SK-N-SH (cell line): ENCODE data around the gene ESPL1. TPM values are rescaled to one million over a fixed set of nuclear protein-coding genes. Genes with fewer than 3 reads are reported as not detected.

Experiments
- CTCF ChIA-PET: fragments of 300-600, 350-600 bp; formaldehyde crosslinking; extraction: SDS; loops from one replicate; lab custom pipeline; 2021; lab: Yijun Ruan, JAX
- POLR2A ChIA-PET: fragments of 350-600 bp; sonication (Branson Sonifier 250); formaldehyde crosslinking; extraction: SDS; loops from one replicate; lab custom pipeline; 2020; ENCODE audit warnings: antibody characterized with exemption, inconsistent platforms; lab: Yijun Ruan, JAX
- DNase-seq: peaks from one replicate; pipeline ENCODE4 v3.0.0; 2012
- H2AFZ ChIP-seq: fragments of 200-600 bp; sonication (generic); 2 replicates; pipeline ENCODE4 v1.8.1; 2016; ENCODE audit warnings: antibody characterized with exemption, mild to moderate bottlenecking, low read depth
- H3F3A ChIP-seq: fragments of 200-600 bp; sonication (generic); replicated peaks from 2 replicates; pipeline ENCODE3; 2016; ENCODE audit warnings: antibody characterized with exemption, mild to moderate bottlenecking; ENCODE audit not compliant: insufficient read depth
- H3K27ac ChIP-seq, 2 experiments: fragments of 200-500 bp in 1 of 2; fragments of 200-600 bp in 1 of 2; sonication (Bioruptor generic) in 1 of 2; sonication (generic), shearing (Covaris generic) in 1 of 2; 2 replicates each; pipeline versions ENCODE4 v1.5.1 to v1.6.1; 2014 to 2016; ENCODE audit warnings: low read depth in 2 of 2, inconsistent platforms in 1 of 2, low read length in 1 of 2, mild to moderate bottlenecking in 1 of 2, mixed read lengths in 1 of 2
- H3K27me3 ChIP-seq: fragments of 200-600 bp; sonication (generic), shearing (Covaris generic); 2 replicates; pipeline ENCODE4 v1.6.1; 2016; ENCODE audit warnings: mixed run types; ENCODE audit not compliant: insufficient read depth
- H3K36me3 ChIP-seq, 2 experiments: fragments of 200-500 bp in 1 of 2; fragments of 200-600 bp in 1 of 2; sonication (Bioruptor generic) in 1 of 2; sonication (generic) in 1 of 2; replicated peaks in 1 of 2; 2 replicates each; pipeline versions ENCODE3 to v1.5.1; 2014 to 2016; ENCODE audit warnings: low read length in 1 of 2, mild to moderate bottlenecking in 1 of 2; ENCODE audit not compliant: insufficient read depth in 2 of 2, control insufficient read depth in 1 of 2
- H3K4me1 ChIP-seq, 2 experiments: fragments of 200-500 bp in 1 of 2; fragments of 200-600 bp in 1 of 2; sonication (Bioruptor generic) in 1 of 2; sonication (generic), shearing (Covaris generic) in 1 of 2; 2 replicates each; pipeline versions ENCODE4 v1.5.1 to v1.6.1; 2014 to 2016; ENCODE audit warnings: low read depth in 1 of 2, low read length in 1 of 2, mixed run types in 1 of 2; ENCODE audit not compliant: insufficient read depth in 2 of 2, control insufficient read depth in 1 of 2
- H3K4me2 ChIP-seq: fragments of 200-600 bp; sonication (generic), shearing (Covaris generic); 2 replicates; pipeline ENCODE4 v1.6.1; 2017; ENCODE audit warnings: mixed run types
- H3K4me3 ChIP-seq, 2 experiments: fragments of 200-500 bp in 1 of 2; fragments of 200-600 bp in 1 of 2; sonication (Bioruptor generic) in 1 of 2; sonication (generic), shearing (Covaris generic) in 1 of 2; 2 replicates each; pipeline versions ENCODE4 v1.5.1 to v1.8.1; 2014 to 2016; ENCODE audit warnings: low read depth in 2 of 2, inconsistent platforms in 1 of 2, low read length in 1 of 2, mild to moderate bottlenecking in 1 of 2, mixed read lengths in 1 of 2, moderate library complexity in 1 of 2
- H3K79me2 ChIP-seq: fragments of 200-600 bp; sonication (generic); 2 replicates; pipeline ENCODE4 v1.8.1; 2017; ENCODE audit warnings: mild to moderate bottlenecking; ENCODE audit not compliant: insufficient read depth
- H3K9ac ChIP-seq: fragments of 200-600 bp; sonication (generic); 2 replicates; pipeline ENCODE4 v1.6.1; 2017; ENCODE audit warnings: mixed run types
- H3K9me2 ChIP-seq: fragments of 200-600 bp; sonication (generic); 2 replicates; pipeline ENCODE4 v1.6.1; 2017; ENCODE audit warnings: mixed run types
- H3K9me3 ChIP-seq: fragments of 200-600 bp; sonication (generic); 2 replicates; pipeline ENCODE4 v1.6.1; 2017; ENCODE audit warnings: mixed run types, mild to moderate bottlenecking, moderate library complexity
- H4K20me1 ChIP-seq: fragments of 200-600 bp; sonication (generic); 2 replicates; pipeline ENCODE4 v1.6.1; 2017; ENCODE audit warnings: mild to moderate bottlenecking, mixed run types; ENCODE audit not compliant: insufficient read depth
- CTCF ChIP-seq: fragments of 200-600 bp; sonication (generic); IDR thresholded peaks from 2 replicates; pipeline ENCODE4 v1.6.1; 2017; ENCODE audit warnings: antibody characterized with exemption, mild to moderate bottlenecking, moderate library complexity
- EZH2phosphoT487 ChIP-seq: fragments of 200-600 bp; sonication (generic); IDR thresholded peaks from 2 replicates; pipeline ENCODE4 v1.6.1; 2017; ENCODE audit warnings: low read depth, mixed run types, mild to moderate bottlenecking, antibody characterized with exemption, moderate library complexity, borderline replicate concordance
- FOSL2 ChIP-seq: IDR thresholded peaks from 2 replicates; pipeline ENCODE4 v1.4.0; 2012; ENCODE audit warnings: low read depth, mild to moderate bottlenecking, moderate library complexity, borderline replicate concordance
- FOXJ3 ChIP-seq: sonication (generic); formaldehyde crosslinking; IDR thresholded peaks from 2 replicates; pipeline ENCODE4 v1.5.1; 2020; ENCODE audit warnings: mild to moderate bottlenecking, missing genetic modification reagents
- GABPA ChIP-seq: IDR thresholded peaks from 2 replicates; pipeline ENCODE4 v1.4.0; 2012; ENCODE audit warnings: low read depth, mild to moderate bottlenecking
- JUND ChIP-seq: IDR thresholded peaks from 2 replicates; pipeline ENCODE4 v1.4.0; 2012
- MAX ChIP-seq: IDR thresholded peaks from 2 replicates; pipeline ENCODE4 v1.4.0; 2012; ENCODE audit warnings: low read depth
- MXI1 ChIP-seq: IDR thresholded peaks from 2 replicates; pipeline ENCODE4 v1.6.1; 2012; ENCODE audit warnings: mild to moderate bottlenecking, low read depth, low read length, improper control_type of control experiment
- POLR2AphosphoS5 ChIP-seq: IDR thresholded peaks from 2 replicates; pipeline ENCODE4 v1.6.1; 2012; ENCODE audit warnings: low read depth, low read length
- RAD21 ChIP-seq: IDR thresholded peaks from 2 replicates; pipeline ENCODE4 v1.6.1; 2012; ENCODE audit warnings: mild to moderate bottlenecking, low read length
- RCOR1 ChIP-seq: fragments of 150-350 bp; IDR thresholded peaks from 2 replicates; pipeline ENCODE4 v1.6.1; 2017; ENCODE audit warnings: antibody characterized with exemption, low read length
- SIN3A ChIP-seq: IDR thresholded peaks from 2 replicates; pipeline ENCODE4 v1.6.1; 2012; ENCODE audit warnings: low read depth, mild to moderate bottlenecking, low read length, moderate library complexity, borderline replicate concordance
- SMC3 ChIP-seq: IDR thresholded peaks from 2 replicates; pipeline ENCODE4 v1.6.1; 2012; ENCODE audit warnings: low read depth, low read length, improper control_type of control experiment
- TAF1 ChIP-seq: IDR thresholded peaks from 2 replicates; pipeline ENCODE4 v1.6.1; 2012; ENCODE audit warnings: low read depth, mild to moderate bottlenecking, low read length, moderate library complexity, borderline replicate concordance
- WGBS: methylation state at CpG from one replicate; pipeline ENCODE4 v1.1.6; 2017; ENCODE audit warnings: low lambda C conversion rate; 5-methylcytosine and 5-hydroxymethylcytosine counted together
- polyA plus RNA-seq, 3 experiments: library from polyadenylated mRNA; depleted of rRNA; stranded (reverse); fragments of >200 nt; gene quantifications; 2 replicates each; pipeline ENCODE4 v1.2.3, GENCODE V29; 2012

The ESPL1 gene
- polyA plus RNA-seq, 1 of the 3 experiments (the other 2 are of a cell fraction), result 8.6 TPM

- 51% methylated on average over 27 of the region's 27 CpGs for WGBS
- Histone ChIP-seq H3F3A (peaks cover 37% of the 10 kb centered on the region), H3K4me2 (peak overlapping the region; percentile 80), H3K4me3 (peak overlapping the region; percentile 54 to 75), H4K20me1 (peaks cover 5% of the 10 kb centered on the region; the same call in 1 of the 2 replicates), H3K79me2 (peaks cover 40% of the 10 kb centered on the region), H3K27me3 (no peaks in the 10 kb centered on the region), H3K9ac (peak overlapping the region; percentile 61; the same call in 1 of the 2 replicates), H3K36me3 (peaks cover 3 to 4% of the 10 kb centered on the region in 2 experiments), H3K4me1 (peaks cover 44% of the 10 kb centered on the region in 2 experiments), H3K27ac (peak overlapping the region; percentile 35 to 99; a peak in 1 of 4 replicates), H2AFZ (no peak overlapping the region), H3K9me2 (no peaks in the 10 kb centered on the region), H3K9me3 (no peaks in the 10 kb centered on the region)
- POLR2A ChIA-PET, result interaction anchor here (0.8 to 2.6 kb wide), 3 partner anchors 25 to 76 kb away, joined by 3 to 16 read pairs (median 5); partner anchors contain the start of gene PFDN5
- TF ChIP-seq FOSL2, result no peak
- TF ChIP-seq SMC3, result no peak
- TF ChIP-seq FOXJ3 (CRISPR knock-in tag), result no peak
- 0 out of 2 replicates have a peak, but pooled peaks have one; percentile 4 for TF ChIP-seq MAX
- no peak for TF ChIP-seq RCOR1
- no peak for TF ChIP-seq JUND
- peak; percentile 45 for TF ChIP-seq MXI1
- no peak for TF ChIP-seq RAD21
- no peak for TF ChIP-seq EZH2phosphoT487
- DNase-seq, result no peak
- CTCF ChIA-PET, result interaction anchor here (0.9 to 14.8 kb wide), 11 partner anchors 10 to 154 kb away, joined by 3 to 363 read pairs (median 6); partner anchors contain the start of genes ESPL1, MYG1 and PFDN5
Observed at GRCh38 chr12:53219292-53219955, 48.7 kb upstream of the ESPL1 start.

- under 1% methylated on average over 34 of the region's 53 CpGs for WGBS
- ChIA-PET CTCF (interaction anchor here (0.9 to 14.8 kb wide), 13 partner anchors 9 to 154 kb away, joined by 3 to 363 read pairs (median 6); partner anchors contain the start of genes ESPL1, MYG1 and PFDN5), POLR2A (interaction anchor here (0.8 to 2.6 kb wide), 3 partner anchors 32 to 75 kb away, joined by 4 to 16 read pairs (median 6); partner anchors contain the start of genes ESPL1 and PFDN5)
- TF ChIP-seq MXI1, result peak; percentile 51; the same call in 1 of the 2 replicates
- TF ChIP-seq GABPA, result no peak
- no peak for TF ChIP-seq SMC3
- TF ChIP-seq FOSL2, result no peak
- TF ChIP-seq MAX, result 0 out of 2 replicates have a peak, but pooled peaks have one; percentile 6
- TF ChIP-seq SIN3A, result peak; percentile 16; the same call in 1 of the 2 replicates
- peak; percentile 11 for TF ChIP-seq POLR2AphosphoS5
- no peak for TF ChIP-seq TAF1
- no peak for TF ChIP-seq CTCF
- Histone ChIP-seq H4K20me1 (peaks cover 5% of the 10 kb centered on the region; the same call in 1 of the 2 replicates), H3K4me1 (peaks cover 45 to 51% of the 10 kb centered on the region in 2 experiments), H3K4me2 (peak overlapping the region; percentile 80), H3F3A (peaks cover 37% of the 10 kb centered on the region), H2AFZ (peak overlapping the region; percentile 2; the same call in 1 of the 2 replicates), H3K36me3 (peaks cover 0 to under 1% of the 10 kb centered on the region in 2 experiments), H3K4me3 (peak overlapping the region; percentile 54 to 75), H3K9ac (peak overlapping the region; percentile 61; the same call in 1 of the 2 replicates), H3K79me2 (peaks cover 40% of the 10 kb centered on the region), H3K9me3 (no peaks in the 10 kb centered on the region), H3K27ac (peak overlapping the region; percentile 99; a peak in 3 of 4 replicates), H3K27me3 (no peaks in the 10 kb centered on the region), H3K9me2 (no peaks in the 10 kb centered on the region)
- peak; percentile 90 for DNase-seq
Observed at GRCh38 chr12:53219956-53220693, 48.0 kb upstream of the ESPL1 start.
